Measurements from ENCODE around the gene RAPGEF4.

- no peak for TF ChIP-seq EZH2 (IDR thresholded peaks at IDR 0.05; ENCODE audit: low read depth)
- TF ChIP-seq CTCF (conservative IDR thresholded peaks at IDR 0.05), result no peak
Measured at GRCh38 chr2:172735582-172736423, at the start of gene RAPGEF4.
